Tibial nerve (tissue), 3 donors: ENCODE results near the gene BNC2.

Experiments
- CTCF ChIP-seq, 5 experiments: fragments of 200-600 bp in 3 of 5; fragments of 450-650 bp in 2 of 5; sonication (generic) in 3 of 5; IDR thresholded peaks; one replicate each; pipeline ENCODE4 v1.5.1; 2016 to 2019; ENCODE audit warnings: antibody characterized with exemption in 5 of 5, mild to moderate bottlenecking in 3 of 5, moderate library complexity in 2 of 5
- POLR2A ChIP-seq, 2 donors: fragments of 450-650 bp; IDR thresholded peaks; one replicate each; pipeline ENCODE4 v1.6.1; 2017; ENCODE audit warnings: antibody characterized with exemption in 2 of 2, mild to moderate bottlenecking in 2 of 2, moderate library complexity in 2 of 2

GRCh38 chr9:16512281-16512680, 358.2 kb downstream of the BNC2 start:
- TF ChIP-seq CTCF (IDR thresholded peaks at IDR 0.05): no peak
- no peak for TF ChIP-seq POLR2A (IDR thresholded peaks at IDR 0.05)
